CD14-positive monocyte (primary cell): ENCODE measurements around the gene PPM1H. TPM values are rescaled to one million over a fixed set of nuclear protein-coding genes. Genes with fewer than 3 reads are reported as not detected.

Experiments used
- DNase-seq, 3 donors: peaks; one replicate each; pipeline ENCODE4 v3.0.0-alpha.2; 2011 to 2022
- H2AFZ ChIP-seq: 2 replicates; pipeline ENCODE4 v1.6.0; 2012; ENCODE audit warnings: mild to moderate bottlenecking, low read depth, low read length, inconsistent platforms; ENCODE audit not compliant: insufficient read depth, poor library complexity, severe bottlenecking
- H3K27ac ChIP-seq, 2 donors: 1 replicate in 1 of 2; 2 replicates in 1 of 2; pipeline ENCODE4 v1.5.1; 2012 to 2013; ENCODE audit warnings: low read length in 2 of 2, control low read depth in 1 of 2, inconsistent platforms in 1 of 2, low read depth in 1 of 2, mild to moderate bottlenecking in 1 of 2
- H3K27me3 ChIP-seq, 2 donors: one replicate each; pipeline versions ENCODE4 v1.6.0 to v1.6.1; 2011 to 2013; ENCODE audit warnings: low read length in 2 of 2; ENCODE audit not compliant: control insufficient read depth in 2 of 2, insufficient read depth in 2 of 2
- H3K36me3 ChIP-seq, 2 donors: replicated peaks in 1 of 2; 1 replicate in 1 of 2; 2 replicates in 1 of 2; pipeline versions ENCODE4 v1.5.1 to v1.6.1; 2012 to 2013; ENCODE audit warnings: low read length in 2 of 2, control low read depth in 1 of 2, inconsistent platforms in 1 of 2, mild to moderate bottlenecking in 1 of 2; ENCODE audit not compliant: insufficient read depth in 2 of 2, control insufficient read depth in 1 of 2
- H3K4me1 ChIP-seq, 2 donors: 1 replicate in 1 of 2; 2 replicates in 1 of 2; pipeline versions ENCODE4 v1.5.1 to v1.6.1; 2012 to 2013; ENCODE audit warnings: low read length in 2 of 2, control low read depth in 1 of 2, inconsistent platforms in 1 of 2, mild to moderate bottlenecking in 1 of 2, moderate library complexity in 1 of 2; ENCODE audit not compliant: insufficient read depth in 2 of 2, control insufficient read depth in 1 of 2
- H3K4me2 ChIP-seq: replicated peaks from 2 replicates; pipeline ENCODE3; 2012; ENCODE audit warnings: low read length, moderate library complexity, mild to moderate bottlenecking; ENCODE audit not compliant: poor library complexity, severe bottlenecking; ENCODE audit errors: extremely low read depth
- H3K4me3 ChIP-seq, 3 experiments: fragments of 200-600 bp in 1 of 3; sonication (generic) in 1 of 3; replicated peaks in 1 of 3; 1 replicate in 2 of 3; 2 replicates in 1 of 3; pipeline ENCODE4 v1.5.1; 2011 to 2013; ENCODE audit warnings: low read length in 3 of 3, mild to moderate bottlenecking in 3 of 3, control low read depth in 2 of 3, low read depth in 2 of 3, inconsistent platforms in 1 of 3, moderate library complexity in 1 of 3
- H3K79me2 ChIP-seq: 2 replicates; pipeline ENCODE4 v1.6.0; 2012; ENCODE audit warnings: mild to moderate bottlenecking, control low read depth, inconsistent platforms, low read length, moderate library complexity; ENCODE audit not compliant: insufficient read depth
- H3K9ac ChIP-seq: 2 replicates; pipeline ENCODE4 v1.6.0; 2017; ENCODE audit warnings: low read length, mild to moderate bottlenecking; ENCODE audit not compliant: insufficient read depth, poor library complexity, severe bottlenecking
- H3K9me3 ChIP-seq, 2 donors: replicated peaks in 1 of 2; 1 replicate in 1 of 2; 2 replicates in 1 of 2; pipeline versions ENCODE4 v1.5.1 to v1.6.1; 2012 to 2013; ENCODE audit warnings: low read length in 2 of 2, control low read depth in 1 of 2; ENCODE audit not compliant: control insufficient read depth in 1 of 2, insufficient read depth in 1 of 2
- H4K20me1 ChIP-seq: 2 replicates; pipeline ENCODE4 v1.6.0; 2012; ENCODE audit warnings: mild to moderate bottlenecking, low read length, control low read depth, moderate library complexity; ENCODE audit not compliant: insufficient read depth
- H3K27ac Mint-ChIP-seq, 7 donors: one replicate each; pipeline ENCODE4 v1.8.0; 2020; ENCODE audit warnings: mild to moderate bottlenecking in 7 of 7, mixed read lengths in 7 of 7, moderate library complexity in 6 of 7, inconsistent platforms in 2 of 7
- H3K27me3 Mint-ChIP-seq, 3 donors: one replicate each; pipeline ENCODE4 v1.8.0; 2021 to 2022; ENCODE audit warnings: low read depth in 3 of 3, mild to moderate bottlenecking in 3 of 3, mixed read lengths in 3 of 3, moderate library complexity in 3 of 3, inconsistent platforms in 1 of 3
- H3K36me3 Mint-ChIP-seq, 2 donors: one replicate each; pipeline ENCODE4 v1.8.0; 2020; ENCODE audit warnings: mixed read lengths in 2 of 2, inconsistent platforms in 1 of 2, mild to moderate bottlenecking in 1 of 2
- H3K4me1 Mint-ChIP-seq: one replicate; pipeline ENCODE4 v1.8.0; 2020; ENCODE audit warnings: mild to moderate bottlenecking, mixed read lengths
- H3K4me3 Mint-ChIP-seq, 2 donors: one replicate each; pipeline ENCODE4 v1.8.0; 2020; ENCODE audit warnings: mild to moderate bottlenecking in 2 of 2, mixed read lengths in 2 of 2, moderate library complexity in 1 of 2
- H3K9me3 Mint-ChIP-seq, 7 donors: one replicate each; pipeline ENCODE4 v1.8.0; 2020 to 2022; ENCODE audit warnings: mixed read lengths in 7 of 7, mild to moderate bottlenecking in 6 of 7, moderate library complexity in 6 of 7, inconsistent platforms in 2 of 7
- WGBS: methylation state at CpG from one replicate; pipeline ENCODE4 v1.1.5; 2013; ENCODE audit warnings: missing lambda C conversion rate; ENCODE audit not compliant: insufficient coverage; 5-methylcytosine and 5-hydroxymethylcytosine counted together
- intact Hi-C, 2 donors: fragments of 100-400 bp; cut with micrococcal nuclease; formaldehyde crosslinking; loops; one replicate each; pipeline versions ENCODE4 v1.15.0 to v1.15.1; 2023
- polyA plus RNA-seq, 3 donors: library from polyadenylated mRNA; depleted of rRNA in 1 of 3; unstranded in 2 of 3; stranded (reverse) in 1 of 3; fragments of 300-500 nt in 2 of 3; fragments of >200 nt in 1 of 3; fragmentation: Illumina TruSeq in 2 of 3; gene quantifications; 1 replicate in 2 of 3; 2 replicates in 1 of 3; pipeline ENCODE4 v1.2.3, GENCODE V29; 2012 to 2021
- TF ChIP-seq, protein P1 (sequence below): fragments of 200-600 bp; IDR thresholded peaks from one replicate; pipeline ENCODE4 v1.8.0; 2022; ENCODE audit warnings: antibody characterized with exemption, mild to moderate bottlenecking

The PPM1H gene
- polyA plus RNA-seq, 3 donors = 1.5 to 2.8 (median 1.9) TPM

DNA sequence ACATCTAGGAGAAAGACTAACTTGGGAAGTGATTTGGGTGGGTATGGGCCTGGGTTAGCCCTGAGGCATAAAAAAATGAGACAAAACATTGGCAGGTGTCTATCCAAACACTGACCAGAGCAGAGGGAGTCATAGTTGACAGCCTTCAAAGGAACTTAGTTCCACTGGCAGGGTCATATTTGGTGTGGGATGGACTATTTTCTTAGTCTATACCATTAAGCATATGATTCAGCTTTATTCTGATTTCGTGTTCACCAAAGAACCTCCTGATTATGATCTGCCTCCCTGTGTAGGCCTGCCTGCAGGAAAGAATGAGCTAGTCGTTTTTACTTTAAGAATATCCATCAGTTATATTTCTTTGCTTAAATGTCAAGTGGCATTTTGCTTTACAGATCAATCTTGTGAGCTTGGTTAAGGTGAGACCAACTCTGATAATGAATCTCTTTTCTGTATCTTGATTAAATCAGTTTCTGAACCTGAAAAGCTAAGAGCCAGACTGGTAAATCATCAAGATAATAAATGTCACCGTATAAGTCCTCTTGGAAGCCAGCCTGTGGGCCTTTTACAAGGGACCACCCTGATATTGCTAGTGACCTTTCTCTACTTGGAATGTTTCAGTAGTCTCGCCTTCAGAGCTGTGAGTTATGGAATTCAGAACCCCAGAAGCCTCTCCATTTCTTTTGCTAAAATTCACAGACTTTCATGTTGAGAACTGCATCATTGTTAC lies 285.4 kb downstream of the PPM1H start:
- Histone ChIP-seq H3K36me3 (no peaks in the 10 kb centered on the region), H3K9ac (no peak overlapping the region), H3K4me1 (no peaks in the 10 kb centered on the region), H3K4me2 (no peak overlapping the region), H3K79me2 (no peaks in the 10 kb centered on the region), H3K9me3 (no peaks in the 10 kb centered on the region), H3K27me3 (no peaks in the 10 kb centered on the region), H2AFZ (no peak overlapping the region), H3K27ac (no peak overlapping the region), H4K20me1 (no peaks in the 10 kb centered on the region), H3K4me3 (no peak overlapping the region)
- peaks cover 0 to 2% (median 0%) of the 10 kb centered on the region in 7 donors for H3K9me3 Mint-ChIP-seq
- 80% methylated on average over 1 of the region's 4 CpGs for WGBS
- TF ChIP-seq, protein P1, sequence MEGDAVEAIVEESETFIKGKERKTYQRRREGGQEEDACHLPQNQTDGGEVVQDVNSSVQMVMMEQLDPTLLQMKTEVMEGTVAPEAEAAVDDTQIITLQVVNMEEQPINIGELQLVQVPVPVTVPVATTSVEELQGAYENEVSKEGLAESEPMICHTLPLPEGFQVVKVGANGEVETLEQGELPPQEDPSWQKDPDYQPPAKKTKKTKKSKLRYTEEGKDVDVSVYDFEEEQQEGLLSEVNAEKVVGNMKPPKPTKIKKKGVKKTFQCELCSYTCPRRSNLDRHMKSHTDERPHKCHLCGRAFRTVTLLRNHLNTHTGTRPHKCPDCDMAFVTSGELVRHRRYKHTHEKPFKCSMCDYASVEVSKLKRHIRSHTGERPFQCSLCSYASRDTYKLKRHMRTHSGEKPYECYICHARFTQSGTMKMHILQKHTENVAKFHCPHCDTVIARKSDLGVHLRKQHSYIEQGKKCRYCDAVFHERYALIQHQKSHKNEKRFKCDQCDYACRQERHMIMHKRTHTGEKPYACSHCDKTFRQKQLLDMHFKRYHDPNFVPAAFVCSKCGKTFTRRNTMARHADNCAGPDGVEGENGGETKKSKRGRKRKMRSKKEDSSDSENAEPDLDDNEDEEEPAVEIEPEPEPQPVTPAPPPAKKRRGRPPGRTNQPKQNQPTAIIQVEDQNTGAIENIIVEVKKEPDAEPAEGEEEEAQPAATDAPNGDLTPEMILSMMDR = no peak
- no peak for DNase-seq
- intact Hi-C loops = no loop called here
- H3K4me1 Mint-ChIP-seq = peaks cover 10% of the 10 kb centered on the region
- no peak overlapping the region for H3K4me3 Mint-ChIP-seq
- peaks cover 0 to 1% (median 1%) of the 10 kb centered on the region in 3 donors for H3K27me3 Mint-ChIP-seq
- peaks cover 19 to 21% of the 10 kb centered on the region in 2 donors for H3K36me3 Mint-ChIP-seq
- H3K27ac Mint-ChIP-seq = no peak overlapping the region

DNA sequence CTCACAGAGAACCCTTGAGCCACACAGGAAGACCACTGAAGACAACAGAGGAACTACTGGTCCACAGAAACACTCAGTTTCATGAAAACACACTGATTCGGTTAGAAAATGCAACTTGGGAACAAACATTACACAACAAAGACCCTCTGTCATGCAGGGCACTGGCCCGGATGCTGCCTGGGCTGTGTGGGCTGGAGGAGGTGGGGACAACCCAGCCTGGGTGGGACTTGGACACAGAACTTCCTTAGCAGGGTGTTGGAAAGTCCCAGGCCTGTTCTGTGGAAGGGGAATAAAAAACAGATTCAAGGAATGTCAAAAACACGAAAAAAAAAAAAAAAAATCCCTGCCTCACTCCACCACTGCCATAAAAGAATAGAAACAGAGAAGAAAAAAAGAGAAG lies 287.4 kb downstream of the PPM1H start:
- Histone ChIP-seq H3K9me3 (no peaks in the 10 kb centered on the region), H2AFZ (no peak overlapping the region), H3K4me2 (no peak overlapping the region), H3K9ac (no peak overlapping the region), H3K36me3 (no peaks in the 10 kb centered on the region), H3K4me3 (no peak overlapping the region), H4K20me1 (no peaks in the 10 kb centered on the region), H3K27me3 (no peaks in the 10 kb centered on the region), H3K27ac (no peak overlapping the region), H3K4me1 (no peaks in the 10 kb centered on the region), H3K79me2 (no peaks in the 10 kb centered on the region)
- Mint-ChIP-seq H3K9me3 (peaks cover 0 to 2% (median 0%) of the 10 kb centered on the region in 7 donors), H3K27me3 (peaks cover 0 to 1% (median 1%) of the 10 kb centered on the region in 3 donors), H3K4me1 (peaks cover 10% of the 10 kb centered on the region), H3K27ac (no peak overlapping the region), H3K36me3 (peaks cover 17 to 21% of the 10 kb centered on the region in 2 donors), H3K4me3 (no peak overlapping the region)
- WGBS = no CpG with 5 or more reads among the region's 3 CpGs
- DNase-seq = no peak
- intact Hi-C loops = no loop called here
- TF ChIP-seq, protein P1 = no peak
